Measurements from ENCODE around the gene KCNK16. TPM values are rescaled to one million over a fixed set of nuclear protein-coding genes. Genes with fewer than 3 reads are reported as not detected.

KCNK16 gene
- total and polyA plus RNA-seq, 10 donors, result not detected

- H3K27me3 ChIP-seq (replicated peaks in 1 of 7), result peaks cover 0 to 30% (median 0%) of the 10 kb centered on the region in 7 donors
- H3K27ac ChIP-seq, result no peak overlapping the region
- H3K4me1 ChIP-seq, result peaks cover 0 to 6% (median 0%) of the 10 kb centered on the region in 6 donors
- H3K4me3 ChIP-seq, result no peak overlapping the region
- WGBS, 5 donors, result 56 to 75% (median 70%) methylated on average over 3 of the region's 3 CpGs
- no peaks in the 10 kb centered on the region for H3K36me3 ChIP-seq
- TF ChIP-seq CTCF (IDR thresholded peaks at IDR 0.05 in 8 of 11, conservative IDR thresholded peaks at IDR 0.05 in 3 of 11) (no peak), POLR2A (IDR thresholded peaks at IDR 0.05) (no peak), POLR2AphosphoS5 (IDR thresholded peaks at IDR 0.05) (no peak)
- intact Hi-C loops (cut with DNase I; ENCODE audit: low total_unique reads), result no loop called here
- DNase-seq, result no peak
- H3K9me3 ChIP-seq, result no peaks in the 10 kb centered on the region
Measured at GRCh38 chr6:39330057-39330456, 7.6 kb upstream of the KCNK16 start.

- 81 to 95% (median 90%) methylated on average over 3 to 12 of the region's 12 CpGs for WGBS, 5 donors
- no peak overlapping the region for H3K4me3 ChIP-seq
Measured at GRCh38 chr6:39328066-39328465, 5.6 kb upstream of the KCNK16 start.

DNA sequence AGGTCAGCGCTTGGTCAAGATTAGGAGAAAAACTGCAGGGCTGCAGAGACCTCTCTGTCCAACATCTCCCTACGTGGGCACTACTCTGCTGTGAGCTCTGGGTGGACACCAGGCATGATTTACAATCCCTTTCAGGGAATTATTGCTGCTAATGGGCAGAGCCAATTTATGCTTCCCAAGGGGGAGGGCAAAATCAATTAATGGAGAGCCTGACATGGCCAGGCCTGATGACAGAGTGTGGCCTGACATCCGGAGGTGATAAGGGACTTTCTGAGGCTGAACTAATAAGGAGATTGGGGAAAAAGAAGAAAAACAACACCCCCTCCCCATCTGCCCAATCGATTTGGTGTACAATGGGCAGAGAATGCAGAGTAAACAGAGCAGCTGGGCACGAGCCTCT, 5.0 kb upstream of the KCNK16 start:
- no peaks in the 10 kb centered on the region for H3K36me3 ChIP-seq
- peaks cover 0 to 23% (median 0%) of the 10 kb centered on the region in 7 donors for H3K27me3 ChIP-seq (replicated peaks in 1 of 7)
- TF ChIP-seq POLR2AphosphoS5 (IDR thresholded peaks at IDR 0.05) (no peak), POLR2A (IDR thresholded peaks at IDR 0.05) (no peak), CTCF (IDR thresholded peaks at IDR 0.05 in 8 of 11, conservative IDR thresholded peaks at IDR 0.05 in 3 of 11) (no peak)
- 69 to 80% (median 76%) methylated on average over 5 of the region's 5 CpGs for WGBS, 5 donors
- no peak for DNase-seq
- no peaks in the 10 kb centered on the region for H3K9me3 ChIP-seq
- no peak overlapping the region for H3K27ac ChIP-seq
- peaks cover 0 to 6% (median 0%) of the 10 kb centered on the region in 6 donors for H3K4me1 ChIP-seq
- H3K4me3 ChIP-seq, result no peak overlapping the region
- intact Hi-C loops (cut with DNase I; ENCODE audit: low total_unique reads), result no loop called here

More at GRCh38 chr6:39328066-39328465, 5.6 kb upstream of the KCNK16 start:
- Histone ChIP-seq H3K27me3 (replicated peaks in 1 of 7) (peaks cover 0 to 23% (median 0%) of the 10 kb centered on the region in 7 donors), H3K4me1 (peaks cover 0 to 6% (median 0%) of the 10 kb centered on the region in 6 donors), H3K36me3 (no peaks in the 10 kb centered on the region), H3K27ac (no peak overlapping the region), H3K9me3 (no peaks in the 10 kb centered on the region)
- DNase-seq, result no peak
- intact Hi-C loops (cut with DNase I; ENCODE audit: low total_unique reads), result no loop called here
- no peak for TF ChIP-seq CTCF (IDR thresholded peaks at IDR 0.05 in 8 of 11, conservative IDR thresholded peaks at IDR 0.05 in 3 of 11)
- no peak for TF ChIP-seq POLR2AphosphoS5 (IDR thresholded peaks at IDR 0.05)
- no peak for TF ChIP-seq POLR2A (IDR thresholded peaks at IDR 0.05)

DNA sequence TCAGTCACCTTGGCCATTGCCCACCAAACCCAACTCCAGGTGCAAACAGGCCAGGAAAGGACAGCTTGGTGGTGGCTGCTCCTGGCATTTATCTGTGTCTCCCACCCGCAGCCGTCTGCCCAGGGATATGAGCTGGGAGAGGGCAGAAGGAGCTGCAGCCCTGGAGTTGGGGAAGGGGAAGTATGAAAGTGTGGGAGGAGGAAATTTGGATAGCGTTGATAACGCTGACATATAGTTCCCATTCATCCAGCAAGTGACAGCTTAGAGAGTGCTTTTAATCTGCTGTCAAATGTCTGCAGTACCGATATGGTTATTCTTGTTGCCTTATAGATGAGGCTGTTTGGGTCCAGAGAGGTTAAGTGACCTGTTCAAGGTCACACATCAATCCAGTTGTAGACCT, 741 bp downstream of the KCNK16 start:
- 14 to 36% (median 27%) methylated on average over 5 of the region's 5 CpGs for WGBS, 5 donors
- intact Hi-C loops (cut with DNase I; ENCODE audit: low total_unique reads), result no loop called here
- Histone ChIP-seq H3K4me1 (peaks cover 0 to 8% (median 0%) of the 10 kb centered on the region in 6 donors), H3K9me3 (no peaks in the 10 kb centered on the region), H3K27me3 (replicated peaks in 1 of 7) (peaks cover 0 to 17% (median 0%) of the 10 kb centered on the region in 7 donors), H3K36me3 (no peaks in the 10 kb centered on the region), H3K27ac (no peak overlapping the region), H3K4me3 (no peak overlapping the region)
- TF ChIP-seq CTCF (IDR thresholded peaks at IDR 0.05 in 8 of 11, conservative IDR thresholded peaks at IDR 0.05 in 3 of 11), result no peak
- TF ChIP-seq POLR2AphosphoS5 (IDR thresholded peaks at IDR 0.05), result no peak
- TF ChIP-seq POLR2A (IDR thresholded peaks at IDR 0.05), result no peak
- no peak for DNase-seq
